ENCODE results near the gene ADCYAP1R1.

DNA sequence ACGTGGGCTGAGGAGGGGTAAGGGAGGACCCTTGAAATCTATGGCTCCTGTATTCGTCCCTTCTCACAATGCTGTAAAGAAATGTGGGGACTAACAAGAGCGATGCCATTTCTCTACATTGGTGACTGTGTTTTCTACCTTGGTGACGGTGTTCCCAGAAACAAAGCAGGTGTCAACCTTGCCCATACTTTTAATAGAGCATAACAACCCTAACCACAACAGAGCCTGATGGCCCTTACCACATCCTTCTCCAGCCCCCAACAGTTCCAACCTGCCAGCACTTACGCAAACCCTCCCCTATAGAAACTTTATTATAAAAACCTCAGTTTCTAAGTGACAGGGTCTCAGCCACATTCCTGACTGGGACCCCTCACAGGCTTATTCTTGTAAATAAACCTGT, 28.2 kb upstream of the ADCYAP1R1 start:
- no peak for TF ChIP-seq CTCF (conservative IDR thresholded peaks at IDR 0.05; ENCODE audit: low read length)
- no peak for TF ChIP-seq EZH2phosphoT487 (IDR thresholded peaks at IDR 0.05; ENCODE audit: borderline replicate concordance, low read depth, low read length)

Data from OCI-LY7 (cell line).